ENCODE results near the gene VPS13D.

- TF ChIP-seq HDAC6 (IDR thresholded peaks at IDR 0.05; ENCODE audit: unreplicated experiment) (no peak), ATF2 (IDR thresholded peaks at IDR 0.05; ENCODE audit: low read length) (no peak)
These were observed 310.9 kb downstream of the VPS13D start for GRCh38 chr1:12540580-12541273.
